Common myeloid progenitor, CD34-positive (primary cell): ENCODE measurements around the gene ZDHHC11.
"Not testable (repeated sequence)": the region's sequence is repeated elsewhere in the genome, so short reads cannot be mapped to it uniquely, and the experiment has no call there.

Experiments
- CTCF ChIA-PET: fragments of 350-600 bp; sonication (Branson Sonifier 250); formaldehyde crosslinking; loops from one replicate; lab custom pipeline; 2021; ENCODE audit warnings: antibody characterized with exemption; lab: Charles Lee
- POLR2A ChIA-PET: fragments of 350-600 bp; sonication (Branson Sonifier 250); formaldehyde crosslinking; loops from one replicate; lab custom pipeline; 2021; ENCODE audit warnings: antibody characterized with exemption; lab: Charles Lee
- DNase-seq, 3 donors: peaks; one replicate each; pipeline versions ENCODE4 v3.0.0 to v3.0.0-alpha.2; 2013
- H3K27ac ChIP-seq, 2 experiments: 1 replicate in 1 of 2; 2 replicates in 1 of 2; pipeline ENCODE4 v1.7.0; 2013; ENCODE audit warnings: inconsistent platforms in 2 of 2, low read length in 2 of 2, mild to moderate bottlenecking in 2 of 2, low read depth in 1 of 2, moderate library complexity in 1 of 2; ENCODE audit not compliant: severe bottlenecking in 2 of 2, insufficient read depth in 1 of 2, poor library complexity in 1 of 2
- H3K27me3 ChIP-seq, 5 experiments: replicated peaks in 2 of 5; 1 replicate in 3 of 5; 2 replicates in 2 of 5; pipeline versions ENCODE4 v1.6.1 to v1.7.0; 2013; ENCODE audit warnings: low read length in 4 of 5, mild to moderate bottlenecking in 2 of 5, moderate library complexity in 2 of 5, inconsistent platforms in 1 of 5; ENCODE audit not compliant: insufficient read depth in 5 of 5, control insufficient read depth in 4 of 5
- H3K36me3 ChIP-seq, 4 experiments: 1 replicate in 2 of 4; 2 replicates in 2 of 4; pipeline versions ENCODE4 v1.6.1 to v1.7.0; 2013; ENCODE audit warnings: low read length in 3 of 4, control low read depth in 1 of 4, mild to moderate bottlenecking in 1 of 4; ENCODE audit not compliant: control insufficient read depth in 4 of 4, insufficient read depth in 4 of 4
- H3K4me1 ChIP-seq, 4 experiments: 1 replicate in 3 of 4; 2 replicates in 1 of 4; pipeline versions ENCODE4 v1.6.1 to v1.7.1; 2013; ENCODE audit warnings: low read length in 3 of 4, mild to moderate bottlenecking in 3 of 4, control low read depth in 1 of 4, inconsistent platforms in 1 of 4, moderate library complexity in 1 of 4; ENCODE audit not compliant: control insufficient read depth in 4 of 4, insufficient read depth in 4 of 4; ENCODE audit errors: control extremely low read depth in 1 of 4
- H3K4me3 ChIP-seq, 7 experiments: 1 replicate in 4 of 7; 2 replicates in 3 of 7; pipeline versions ENCODE4 v1.5.1 to v1.7.0; 2013; ENCODE audit warnings: mild to moderate bottlenecking in 7 of 7, low read length in 6 of 7, moderate library complexity in 6 of 7, inconsistent platforms in 2 of 7, low read depth in 2 of 7, control low read depth in 1 of 7; ENCODE audit not compliant: insufficient read depth in 4 of 7, control insufficient read depth in 1 of 7; ENCODE audit errors: extremely low read depth in 1 of 7
- H3K9me3 ChIP-seq, 5 experiments: 1 replicate in 4 of 5; 2 replicates in 1 of 5; pipeline versions ENCODE4 v1.6.1 to v1.7.1; 2013; ENCODE audit warnings: low read length in 4 of 5, mild to moderate bottlenecking in 2 of 5, inconsistent platforms in 1 of 5, low read depth in 1 of 5, moderate library complexity in 1 of 5; ENCODE audit not compliant: control insufficient read depth in 4 of 5, insufficient read depth in 2 of 5; ENCODE audit errors: control extremely low read depth in 1 of 5
- WGBS: methylation state at CpG from one replicate; pipeline ENCODE4 v1.1.5; 2013; ENCODE audit not compliant: insufficient coverage; 5-methylcytosine and 5-hydroxymethylcytosine counted together

The ZDHHC11 gene

GRCh38 chr5:878677-879076 lies 27.9 kb upstream of the ZDHHC11 start:
- DNase-seq, result not testable (repeated sequence)

GRCh38 chr5:878125-878524 lies 27.3 kb upstream of the ZDHHC11 start:
- no peaks in the 10 kb centered on the region for H3K4me1 ChIP-seq
- no peak overlapping the region for H3K27ac ChIP-seq
- CTCF ChIA-PET, result no interaction called here
- POLR2A ChIA-PET, result no interaction called here
- peaks cover 26 to 75% (median 61%) of the 10 kb centered on the region in 4 experiments for H3K36me3 ChIP-seq
- peaks cover 0 to 5% (median 0%) of the 10 kb centered on the region in 5 experiments for H3K9me3 ChIP-seq
- WGBS, result over 99% methylated on average over 14 of the region's 15 CpGs
- H3K4me3 ChIP-seq, result no peak overlapping the region
- H3K27me3 ChIP-seq, result no peaks in the 10 kb centered on the region
- no peak for DNase-seq

More at GRCh38 chr5:878677-879076, 27.9 kb upstream of the ZDHHC11 start:
- H3K27ac ChIP-seq, H3K4me3 ChIP-seq, POLR2A ChIA-PET, H3K9me3 ChIP-seq, H3K4me1 ChIP-seq, H3K27me3 ChIP-seq, CTCF ChIA-PET: not testable (repeated sequence)
- H3K36me3 ChIP-seq, result peaks cover 30 to 75% (median 61%) of the 10 kb centered on the region in 4 experiments
- WGBS, result no CpG with 5 or more reads among the region's 8 CpGs

- CTCF ChIA-PET, result no interaction called here
Observed at GRCh38 chr5:876398-877365, 25.9 kb upstream of the ZDHHC11 start.

GRCh38 chr5:875931-876330 lies 25.1 kb upstream of the ZDHHC11 start:
- Histone ChIP-seq H3K36me3 (peaks cover 21 to 74% (median 62%) of the 10 kb centered on the region in 4 experiments), H3K4me1 (no peaks in the 10 kb centered on the region), H3K4me3 (no peak overlapping the region), H3K27me3 (no peaks in the 10 kb centered on the region), H3K9me3 (no peaks in the 10 kb centered on the region), H3K27ac (no peak overlapping the region)
- CTCF ChIA-PET, result no interaction called here
- POLR2A ChIA-PET, result no interaction called here
- 95% methylated on average over 21 of the region's 24 CpGs for WGBS
- no peak for DNase-seq

More at GRCh38 chr5:876398-877365, 25.9 kb upstream of the ZDHHC11 start:
- Histone ChIP-seq H3K4me3 (no peak overlapping the region), H3K36me3 (peaks cover 24 to 74% (median 62%) of the 10 kb centered on the region in 4 experiments), H3K4me1 (no peaks in the 10 kb centered on the region), H3K9me3 (no peaks in the 10 kb centered on the region), H3K27me3 (no peaks in the 10 kb centered on the region), H3K27ac (no peak overlapping the region)
- WGBS, result over 99% methylated on average over 26 of the region's 28 CpGs
- DNase-seq, result no peak
- POLR2A ChIA-PET, result no interaction called here

GRCh38 chr5:873328-873727 lies 22.5 kb upstream of the ZDHHC11 start:
- no peak overlapping the region for H3K4me3 ChIP-seq
- H3K27me3 ChIP-seq, result no peaks in the 10 kb centered on the region
- H3K4me1 ChIP-seq, result no peaks in the 10 kb centered on the region
- H3K9me3 ChIP-seq, result no peaks in the 10 kb centered on the region
- 96% methylated on average over 8 of the region's 8 CpGs for WGBS
- H3K36me3 ChIP-seq, result peaks cover 25 to 95% (median 85%) of the 10 kb centered on the region in 4 experiments
- no peak for DNase-seq
- CTCF ChIA-PET, result no interaction called here
- H3K27ac ChIP-seq, result no peak overlapping the region
- POLR2A ChIA-PET, result no interaction called here

GRCh38 chr5:872301-872700 lies 21.5 kb upstream of the ZDHHC11 start:
- WGBS, result 90% methylated on average over 9 of the region's 10 CpGs
- H3K4me1 ChIP-seq, result no peaks in the 10 kb centered on the region
- no peaks in the 10 kb centered on the region for H3K27me3 ChIP-seq
- no peak overlapping the region for H3K27ac ChIP-seq
- CTCF ChIA-PET, result no interaction called here
- H3K4me3 ChIP-seq, result no peak overlapping the region
- POLR2A ChIA-PET, result no interaction called here
- DNase-seq, result no peak
- H3K9me3 ChIP-seq, result no peaks in the 10 kb centered on the region
- peaks cover 22 to 94% (median 85%) of the 10 kb centered on the region in 4 experiments for H3K36me3 ChIP-seq

- Histone ChIP-seq H3K9me3 (no peaks in the 10 kb centered on the region), H3K27me3 (no peaks in the 10 kb centered on the region), H3K4me3 (no peak overlapping the region), H3K27ac (no peak overlapping the region), H3K36me3 (peaks cover 20 to 93% (median 83%) of the 10 kb centered on the region in 4 experiments), H3K4me1 (no peaks in the 10 kb centered on the region)
- POLR2A ChIA-PET, result no interaction called here
- 94% methylated on average over 26 of the region's 29 CpGs for WGBS
- CTCF ChIA-PET, result no interaction called here
- DNase-seq, result no peak
Observed at GRCh38 chr5:871596-872298, 21.0 kb upstream of the ZDHHC11 start.
